Measurements from ENCODE around the gene ASH1L.
"Not testable (repeated sequence)": the region's sequence is repeated elsewhere in the genome, so short reads cannot be mapped to it uniquely, and the experiment has no call there.

Gene ASH1L

DNA sequence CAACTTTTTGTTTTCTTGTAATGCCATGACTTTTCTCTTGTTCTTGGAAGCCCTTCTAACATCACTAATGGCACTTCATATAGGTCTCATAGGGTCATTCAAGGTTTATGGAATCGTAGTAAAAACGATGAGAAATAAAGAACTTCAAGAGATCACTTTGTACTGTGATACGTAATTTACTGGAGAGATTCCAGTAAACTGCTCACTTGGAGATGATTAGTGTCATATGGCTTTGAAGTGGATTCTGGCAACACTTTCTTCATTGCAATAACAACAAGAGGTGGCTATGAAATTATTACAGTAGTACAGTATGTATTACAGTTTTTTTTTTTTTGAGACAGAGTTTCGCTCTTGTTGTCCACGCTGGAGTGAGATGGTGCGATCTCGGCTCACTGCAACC lies 138.5 kb downstream of the ASH1L start:
- no peak overlapping the region for H2BK120ac ChIP-seq (ENCODE audit: low read depth, low read length)
- no peak overlapping the region for H4K8ac ChIP-seq (ENCODE audit: low read depth, low read length)
- no peak overlapping the region for H3K4me2 ChIP-seq (ENCODE audit: low read length)
- DNase-seq: no peak
- no peaks in the 10 kb centered on the region for H3K27me3 ChIP-seq (ENCODE audit: insufficient read depth, low read length, poor library complexity)
- H3K36me3 ChIP-seq (ENCODE audit: control insufficient read depth, insufficient read depth, low read length): no peaks in the 10 kb centered on the region
- no peaks in the 10 kb centered on the region for H3K4me1 ChIP-seq (ENCODE audit: control insufficient read depth, low read depth, low read length)
- no peaks in the 10 kb centered on the region for H3K79me1 ChIP-seq (ENCODE audit: low read length)
- WGBS (ENCODE audit: extremely low coverage, insufficient coverage, low lambda C conversion rate): no CpG with 5 or more reads among the region's 7 CpGs
- H2BK15ac ChIP-seq (replicated peaks; ENCODE audit: low read depth): no peak overlapping the region
- H2AK5ac ChIP-seq (ENCODE audit: low read length): no peak overlapping the region
- no peak overlapping the region for H2BK5ac ChIP-seq (ENCODE audit: low read length)
- no peak overlapping the region for H3K27ac ChIP-seq (ENCODE audit: low read depth, low read length)
- H3K23ac ChIP-seq (ENCODE audit: low read length): no peak overlapping the region
- no peak overlapping the region for H3K4ac ChIP-seq (ENCODE audit: low read depth, low read length)
- no peak overlapping the region for H3K4me3 ChIP-seq (ENCODE audit: low read length)
- H3K9ac ChIP-seq (ENCODE audit: low read length): no peak overlapping the region
- H3K79me2 ChIP-seq (ENCODE audit: control insufficient read depth, insufficient read depth, low read length): no peaks in the 10 kb centered on the region
- no peak overlapping the region for H3K56ac ChIP-seq (ENCODE audit: low read length)
- H4K5ac ChIP-seq (ENCODE audit: low read length): no peak overlapping the region
- H3K18ac ChIP-seq (ENCODE audit: low read length): no peak overlapping the region

DNA sequence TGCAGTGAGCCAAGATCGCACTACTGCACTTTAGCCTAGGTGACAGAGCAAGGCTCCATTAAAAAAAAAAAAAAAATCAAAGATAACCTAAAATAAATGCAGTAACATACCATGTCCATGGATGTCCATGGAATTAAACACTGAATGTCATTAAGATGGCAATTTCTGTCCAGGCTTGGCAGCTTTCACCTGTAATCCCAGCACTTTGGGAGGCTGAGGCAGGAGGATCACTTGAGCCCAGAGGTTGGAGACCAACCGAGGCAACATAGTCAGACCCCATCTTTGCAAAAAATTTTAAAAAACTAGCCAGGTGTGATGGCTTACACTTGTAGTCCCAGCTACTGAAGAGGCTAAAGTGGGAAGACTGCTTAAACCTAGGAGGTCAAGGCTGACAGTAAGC lies 141.8 kb downstream of the ASH1L start:
- no peaks in the 10 kb centered on the region for H3K79me1 ChIP-seq (ENCODE audit: low read length)
- WGBS (ENCODE audit: extremely low coverage, insufficient coverage, low lambda C conversion rate): no CpG with 5 or more reads among the region's 2 CpGs
- no peak overlapping the region for H3K27ac ChIP-seq (ENCODE audit: low read depth, low read length)

GRCh38 chr1:155411840-155412239 lies 150.8 kb downstream of the ASH1L start:
- H3K56ac ChIP-seq (ENCODE audit: low read length); H3K79me1 ChIP-seq (ENCODE audit: low read length); H3K36me3 ChIP-seq (ENCODE audit: control insufficient read depth, insufficient read depth, low read length); DNase-seq; H3K9ac ChIP-seq (ENCODE audit: low read length); H3K4ac ChIP-seq (ENCODE audit: low read depth, low read length); H3K79me2 ChIP-seq (ENCODE audit: control insufficient read depth, insufficient read depth, low read length); H3K4me3 ChIP-seq (ENCODE audit: low read length); H2BK5ac ChIP-seq (ENCODE audit: low read length); H3K4me1 ChIP-seq (ENCODE audit: control insufficient read depth, low read depth, low read length); H3K18ac ChIP-seq (ENCODE audit: low read length); H3K27me3 ChIP-seq (ENCODE audit: insufficient read depth, low read length, poor library complexity); H4K8ac ChIP-seq (ENCODE audit: low read depth, low read length); H3K23ac ChIP-seq (ENCODE audit: low read length); H2AK5ac ChIP-seq (ENCODE audit: low read length); H2BK15ac ChIP-seq (replicated peaks; ENCODE audit: low read depth); H4K5ac ChIP-seq (ENCODE audit: low read length); H3K4me2 ChIP-seq (ENCODE audit: low read length); H3K27ac ChIP-seq (ENCODE audit: low read depth, low read length); H2BK120ac ChIP-seq (ENCODE audit: low read depth, low read length): not testable (repeated sequence)
- WGBS (ENCODE audit: extremely low coverage, insufficient coverage, low lambda C conversion rate): no CpG with 5 or more reads among the region's 9 CpGs

More for the DNA sequence above, 141.8 kb downstream of the ASH1L start:
- H3K27me3 ChIP-seq (ENCODE audit: insufficient read depth, low read length, poor library complexity): no peaks in the 10 kb centered on the region
- no peaks in the 10 kb centered on the region for H3K4me1 ChIP-seq (ENCODE audit: control insufficient read depth, low read depth, low read length)
- H3K9ac ChIP-seq (ENCODE audit: low read length): no peak overlapping the region
- H3K23ac ChIP-seq (ENCODE audit: low read length): no peak overlapping the region
- H3K4me3 ChIP-seq (ENCODE audit: low read length): no peak overlapping the region
- DNase-seq: no peak
- H3K4ac ChIP-seq (ENCODE audit: low read depth, low read length): no peak overlapping the region
- H3K56ac ChIP-seq (ENCODE audit: low read length): no peak overlapping the region
- no peak overlapping the region for H2AK5ac ChIP-seq (ENCODE audit: low read length)
- H3K79me2 ChIP-seq (ENCODE audit: control insufficient read depth, insufficient read depth, low read length): no peaks in the 10 kb centered on the region
- no peak overlapping the region for H4K5ac ChIP-seq (ENCODE audit: low read length)
- H2BK5ac ChIP-seq (ENCODE audit: low read length): no peak overlapping the region
- no peak overlapping the region for H4K8ac ChIP-seq (ENCODE audit: low read depth, low read length)
- H3K36me3 ChIP-seq (ENCODE audit: control insufficient read depth, insufficient read depth, low read length): no peaks in the 10 kb centered on the region
- no peak overlapping the region for H3K18ac ChIP-seq (ENCODE audit: low read length)
- H3K4me2 ChIP-seq (ENCODE audit: low read length): no peak overlapping the region
- H2BK120ac ChIP-seq (ENCODE audit: low read depth, low read length): no peak overlapping the region
- no peak overlapping the region for H2BK15ac ChIP-seq (replicated peaks; ENCODE audit: low read depth)

- Histone ChIP-seq H4K8ac (ENCODE audit: low read depth, low read length) (no peak overlapping the region), H3K27me3 (ENCODE audit: insufficient read depth, low read length, poor library complexity) (no peaks in the 10 kb centered on the region), H3K4me1 (ENCODE audit: control insufficient read depth, low read depth, low read length) (no peaks in the 10 kb centered on the region), H3K4ac (ENCODE audit: low read depth, low read length) (no peak overlapping the region), H4K5ac (ENCODE audit: low read length) (no peak overlapping the region), H2BK5ac (ENCODE audit: low read length) (no peak overlapping the region), H3K18ac (ENCODE audit: low read length) (no peak overlapping the region), H2BK15ac (replicated peaks; ENCODE audit: low read depth) (no peak overlapping the region), H3K4me3 (ENCODE audit: low read length) (no peak overlapping the region), H2AK5ac (ENCODE audit: low read length) (no peak overlapping the region), H3K36me3 (ENCODE audit: control insufficient read depth, insufficient read depth, low read length) (no peaks in the 10 kb centered on the region), H3K56ac (ENCODE audit: low read length) (no peak overlapping the region), H3K4me2 (ENCODE audit: low read length) (no peak overlapping the region), H2BK120ac (ENCODE audit: low read depth, low read length) (no peak overlapping the region), H3K27ac (ENCODE audit: low read depth, low read length) (no peak overlapping the region), H3K79me1 (ENCODE audit: low read length) (no peaks in the 10 kb centered on the region), H3K79me2 (ENCODE audit: control insufficient read depth, insufficient read depth, low read length) (no peaks in the 10 kb centered on the region), H3K23ac (ENCODE audit: low read length) (no peak overlapping the region), H3K9ac (ENCODE audit: low read length) (no peak overlapping the region)
- no CpG with 5 or more reads among the region's 1 CpG for WGBS (ENCODE audit: extremely low coverage, insufficient coverage, low lambda C conversion rate)
- DNase-seq: no peak
Measured at GRCh38 chr1:155410931-155411330, 151.7 kb downstream of the ASH1L start.

DNA sequence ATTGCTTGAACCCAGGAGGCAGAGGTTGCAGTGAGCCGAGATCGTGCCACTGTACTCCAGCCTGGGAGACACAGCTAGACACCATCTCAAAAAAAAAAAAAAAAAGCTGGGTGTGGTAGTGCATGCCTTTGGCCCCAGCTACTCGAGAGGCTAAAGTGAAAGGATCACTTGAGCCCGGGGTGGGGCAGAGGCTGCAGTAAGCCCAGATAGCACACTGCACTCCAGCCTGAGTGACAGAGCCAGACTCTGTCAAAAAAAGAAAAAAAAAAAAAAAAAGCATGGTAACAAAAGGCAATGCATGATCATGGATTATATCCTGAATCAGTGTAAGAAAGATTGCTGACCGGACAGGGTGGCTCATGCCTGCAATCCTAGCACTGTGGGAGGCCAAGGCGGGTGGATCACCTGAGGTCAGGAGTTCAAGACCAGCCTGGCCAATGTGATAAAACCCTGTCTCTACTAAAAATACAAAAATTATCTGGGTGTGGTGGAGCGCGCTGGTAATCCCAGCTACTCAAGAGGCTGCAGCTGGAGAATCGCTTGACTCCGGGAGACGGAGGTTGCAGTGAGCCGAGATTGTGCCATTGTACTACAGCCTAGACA lies 165.6 kb downstream of the ASH1L start:
- no peak overlapping the region for H2BK120ac ChIP-seq (ENCODE audit: low read depth, low read length)
- no peak for DNase-seq
- no peak overlapping the region for H2BK15ac ChIP-seq (replicated peaks; ENCODE audit: low read depth)
- H3K4ac ChIP-seq (ENCODE audit: low read depth, low read length): no peak overlapping the region
- H3K18ac ChIP-seq (ENCODE audit: low read length): no peak overlapping the region
- H3K4me2 ChIP-seq (ENCODE audit: low read length): no peak overlapping the region
- H4K5ac ChIP-seq (ENCODE audit: low read length): no peak overlapping the region
- no peak overlapping the region for H3K27ac ChIP-seq (ENCODE audit: low read depth, low read length)
- H3K36me3 ChIP-seq (ENCODE audit: control insufficient read depth, insufficient read depth, low read length): no peaks in the 10 kb centered on the region
- H3K27me3 ChIP-seq (ENCODE audit: insufficient read depth, low read length, poor library complexity): no peaks in the 10 kb centered on the region
- H2BK5ac ChIP-seq (ENCODE audit: low read length): no peak overlapping the region
- H3K4me1 ChIP-seq (ENCODE audit: control insufficient read depth, low read depth, low read length): no peaks in the 10 kb centered on the region
- no peak overlapping the region for H3K23ac ChIP-seq (ENCODE audit: low read length)
- no peaks in the 10 kb centered on the region for H3K79me2 ChIP-seq (ENCODE audit: control insufficient read depth, insufficient read depth, low read length)
- H3K4me3 ChIP-seq (ENCODE audit: low read length): no peak overlapping the region
- H3K56ac ChIP-seq (ENCODE audit: low read length): no peak overlapping the region
- H3K9ac ChIP-seq (ENCODE audit: low read length): no peak overlapping the region
- H2AK5ac ChIP-seq (ENCODE audit: low read length): no peak overlapping the region
- H3K79me1 ChIP-seq (ENCODE audit: low read length): no peaks in the 10 kb centered on the region
- no peak overlapping the region for H4K8ac ChIP-seq (ENCODE audit: low read depth, low read length)
- WGBS (ENCODE audit: extremely low coverage, insufficient coverage, low lambda C conversion rate): no CpG with 5 or more reads among the region's 12 CpGs

GRCh38 chr1:155392898-155393411 lies 169.6 kb downstream of the ASH1L start:
- Histone ChIP-seq H3K79me2 (ENCODE audit: control insufficient read depth, insufficient read depth, low read length) (no peaks in the 10 kb centered on the region), H3K18ac (ENCODE audit: low read length) (no peak overlapping the region), H3K27me3 (ENCODE audit: insufficient read depth, low read length, poor library complexity) (no peaks in the 10 kb centered on the region), H3K4me2 (ENCODE audit: low read length) (no peak overlapping the region), H3K79me1 (ENCODE audit: low read length) (no peaks in the 10 kb centered on the region), H3K23ac (ENCODE audit: low read length) (no peak overlapping the region), H3K4ac (ENCODE audit: low read depth, low read length) (no peak overlapping the region), H3K9ac (ENCODE audit: low read length) (no peak overlapping the region), H4K8ac (ENCODE audit: low read depth, low read length) (no peak overlapping the region), H3K56ac (ENCODE audit: low read length) (no peak overlapping the region), H2AK5ac (ENCODE audit: low read length) (no peak overlapping the region), H2BK15ac (replicated peaks; ENCODE audit: low read depth) (no peak overlapping the region), H3K4me3 (ENCODE audit: low read length) (no peak overlapping the region), H3K4me1 (ENCODE audit: control insufficient read depth, low read depth, low read length) (no peaks in the 10 kb centered on the region), H2BK120ac (ENCODE audit: low read depth, low read length) (no peak overlapping the region), H4K5ac (ENCODE audit: low read length) (no peak overlapping the region), H3K27ac (ENCODE audit: low read depth, low read length) (no peak overlapping the region), H2BK5ac (ENCODE audit: low read length) (no peak overlapping the region), H3K36me3 (ENCODE audit: control insufficient read depth, insufficient read depth, low read length) (no peaks in the 10 kb centered on the region)
- WGBS (ENCODE audit: extremely low coverage, insufficient coverage, low lambda C conversion rate): no CpG with 5 or more reads among the region's 5 CpGs
- no peak for DNase-seq

Measured in mesendoderm (in vitro differentiated cells).